SK-MEL-5 (cell line): ENCODE data around the gene OCA2. TPM values are rescaled to one million over a fixed set of nuclear protein-coding genes. Genes with fewer than 3 reads are reported as not detected.

ENCODE experiments used
- DNase-seq: peaks from one replicate; pipeline ENCODE4 v3.0.0-alpha.2; 2016; ENCODE audit warnings: low read depth, low spot score
- in situ Hi-C: cut with HindIII; loops from 2 replicates; pipeline ENCODE4 v1.10.0; 2016; ENCODE audit warnings: low sequenced_read_pairs, high pct_unique_total_duplicates, low pct_unique_long_range_greater_than_20kb
- total RNA-seq: library from RNA; depleted of rRNA; stranded (reverse); fragments of >200 nt; shearing (Covaris generic); gene quantifications from 2 replicates; pipeline ENCODE4 v1.2.3, GENCODE V29; 2014

OCA2 gene
- total RNA-seq, 1 experiment from 2014 or later: 200 TPM

- in situ Hi-C loops: no loop called here
Observed at GRCh38 chr15:28109626-28110455, 10.7 kb upstream of the OCA2 start.

DNA sequence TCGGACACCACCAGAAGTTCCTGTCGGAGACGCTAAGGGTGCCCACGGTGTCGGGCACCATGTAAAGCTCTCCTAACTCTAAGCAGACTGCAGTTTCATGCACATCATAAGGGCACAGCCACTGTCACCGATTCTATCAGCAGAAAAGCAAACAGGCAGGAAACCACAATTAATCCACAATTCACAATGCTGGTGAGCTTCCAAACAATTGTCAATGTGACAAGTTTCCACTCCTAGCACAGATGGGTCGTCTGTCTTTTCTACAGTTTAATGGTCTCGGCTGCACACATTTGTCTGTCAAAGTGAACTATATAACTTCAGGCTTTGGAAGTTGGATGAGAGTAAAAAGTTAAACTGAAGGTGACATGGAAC, 8.8 kb upstream of the OCA2 start:
- in situ Hi-C loops: no loop called here

More at GRCh38 chr15:28109626-28110455, 10.7 kb upstream of the OCA2 start:
- DNase-seq: no peak

DNA sequence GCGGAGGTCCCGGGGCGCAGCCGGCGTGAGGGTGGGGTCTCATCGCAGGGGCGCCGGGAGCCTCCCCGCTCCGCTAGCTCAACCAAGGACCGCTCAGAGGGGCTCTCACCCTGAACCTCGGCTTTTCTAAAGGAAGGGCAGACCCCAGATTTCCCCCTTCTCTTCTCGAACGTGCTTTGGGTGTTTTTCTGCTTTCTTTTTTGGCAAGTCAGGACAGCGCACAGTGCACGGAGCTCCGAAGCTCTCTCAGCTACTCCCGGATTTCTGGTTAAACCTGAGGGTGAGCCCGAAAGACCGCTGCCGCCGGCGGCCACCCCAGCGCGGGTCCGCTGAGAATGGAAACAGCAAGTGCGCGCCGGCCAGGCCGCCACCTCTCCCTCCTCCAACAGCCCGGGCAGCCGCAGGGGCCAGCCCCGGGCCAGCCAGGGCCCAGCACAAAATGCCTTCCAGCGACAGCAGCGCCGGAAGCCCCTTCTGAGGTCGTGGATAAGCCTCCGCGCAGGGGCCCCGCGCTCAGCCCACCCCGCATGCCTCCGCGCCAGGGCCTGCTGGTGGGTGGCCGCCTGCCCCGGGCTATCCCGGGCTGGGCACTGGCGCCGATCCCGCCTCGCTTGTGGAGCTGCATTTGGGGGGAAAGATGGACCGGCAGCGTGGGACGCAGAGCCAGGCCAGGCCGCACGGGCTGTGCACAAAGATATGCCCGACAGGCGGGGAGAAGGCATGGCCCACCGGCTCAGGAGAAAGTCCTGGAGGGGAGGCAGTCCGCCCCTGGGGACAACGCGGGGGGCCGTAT, 8.2 kb upstream of the OCA2 start:
- in situ Hi-C loops: no loop called here
- no peak for DNase-seq

More for the DNA sequence above, 8.8 kb upstream of the OCA2 start:
- DNase-seq: no peak

DNA sequence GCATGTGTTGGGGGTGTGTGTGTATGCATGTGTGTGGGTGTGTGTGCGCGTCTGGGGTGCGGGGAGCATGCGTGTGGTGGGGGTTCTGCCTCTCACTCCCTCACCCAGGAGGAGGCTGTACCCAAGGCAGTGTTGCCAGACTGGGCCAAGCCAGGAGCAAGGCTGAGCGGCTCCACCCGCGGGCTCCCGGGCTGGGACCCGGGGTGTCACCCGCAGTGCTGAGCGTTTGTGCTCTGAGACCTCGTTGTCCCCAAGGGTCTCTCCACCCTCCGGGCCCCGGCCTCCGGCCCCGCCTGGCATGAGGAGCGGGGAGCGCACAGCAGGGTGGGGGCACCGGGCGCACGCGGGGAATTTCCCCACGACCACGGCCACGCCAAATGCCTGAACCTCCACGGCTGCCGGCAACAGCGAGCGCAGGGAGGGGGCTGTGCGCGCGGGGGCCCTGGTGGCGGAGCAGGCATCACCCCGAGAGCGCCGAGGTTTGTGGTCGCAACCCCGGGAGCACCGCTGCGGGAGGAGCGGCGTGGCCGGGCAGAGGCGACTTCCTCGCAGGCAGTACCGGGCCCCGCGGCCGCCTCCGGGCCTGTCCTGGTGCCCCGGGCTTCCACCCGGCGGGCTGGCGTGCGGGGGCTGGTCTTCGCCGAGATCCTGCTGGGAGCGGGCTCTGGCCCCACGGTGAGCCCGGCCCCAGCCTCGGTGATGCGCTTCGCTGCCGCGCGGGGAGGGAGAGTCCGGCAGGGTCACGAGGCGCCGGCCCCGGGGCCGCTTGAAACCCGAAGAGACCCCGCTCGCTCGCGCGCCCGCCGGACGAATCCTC, 7.4 kb upstream of the OCA2 start:
- in situ Hi-C loops: no loop called here
- DNase-seq: no peak

DNA sequence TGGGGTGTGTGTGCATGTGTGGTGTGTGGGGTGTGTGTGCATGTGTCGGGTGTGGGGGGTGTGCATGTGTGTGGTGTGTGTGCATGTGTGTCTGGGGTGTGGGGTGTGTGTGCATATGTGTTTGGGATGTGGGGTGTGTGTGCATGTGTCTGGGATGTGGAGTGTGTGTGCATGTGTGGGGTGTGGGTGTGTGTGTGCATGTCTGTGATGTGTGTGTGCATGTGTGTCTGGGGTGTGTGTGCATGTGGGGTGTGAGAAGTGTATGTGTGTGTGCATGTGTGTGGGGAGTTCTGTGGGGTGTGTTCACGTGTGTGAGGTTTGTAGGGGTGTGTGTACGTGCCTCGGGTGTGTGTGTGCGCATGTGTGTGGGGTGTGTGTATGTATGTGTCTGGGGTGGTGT, 6.7 kb upstream of the OCA2 start:
- in situ Hi-C loops: no loop called here
- DNase-seq: no peak

DNA sequence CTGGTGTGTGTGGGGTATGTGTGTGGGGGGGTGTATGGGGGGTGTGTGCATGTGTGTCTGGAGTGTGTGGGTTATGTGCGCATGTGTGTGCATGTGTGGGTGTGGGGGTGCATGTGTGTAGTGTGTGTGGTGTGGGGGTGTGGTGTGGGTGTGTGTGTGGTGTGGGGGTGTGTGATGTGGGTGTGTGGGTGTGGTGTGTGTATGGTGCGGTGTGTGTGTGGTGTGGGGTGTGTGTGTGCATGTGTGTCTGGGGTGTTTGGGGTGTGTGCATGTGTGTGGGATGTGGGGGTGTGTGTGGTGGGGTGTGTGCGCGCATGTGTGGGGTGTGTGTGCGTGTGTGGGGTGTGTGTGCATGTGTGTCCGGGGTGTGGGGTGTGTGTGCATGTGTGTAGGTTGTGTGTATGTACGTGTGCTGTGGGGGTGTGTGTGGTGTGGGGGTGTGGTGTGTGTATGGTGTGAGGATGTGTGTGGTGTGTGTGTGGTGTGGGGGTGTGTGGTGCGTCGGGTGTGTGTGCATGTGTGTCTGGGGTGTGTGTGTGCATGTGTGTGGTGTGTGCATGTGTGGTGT, 6.2 kb upstream of the OCA2 start:
- in situ Hi-C loops: no loop called here
- DNase-seq: no peak

DNA sequence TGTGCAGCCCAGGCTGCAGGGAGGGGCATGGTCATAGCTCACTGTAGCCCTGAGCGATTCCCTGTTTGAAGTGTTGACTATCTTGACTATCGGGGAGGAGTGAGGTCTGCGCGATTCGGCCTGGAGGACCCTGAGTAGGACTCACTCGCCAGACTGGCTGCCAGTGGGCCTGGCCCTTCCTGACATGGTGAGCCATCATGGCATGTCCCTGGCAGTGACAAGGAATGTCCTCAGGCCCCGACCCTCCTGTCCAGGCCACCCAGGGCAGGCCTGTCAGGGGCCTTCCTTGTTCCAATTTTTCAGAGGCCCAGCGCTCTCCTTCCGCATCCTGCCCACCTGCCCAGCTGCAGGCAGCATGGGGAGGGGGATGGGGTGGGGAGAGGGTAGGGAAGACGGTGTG, 5.2 kb upstream of the OCA2 start:
- in situ Hi-C loops: no loop called here
- DNase-seq: no peak

DNA sequence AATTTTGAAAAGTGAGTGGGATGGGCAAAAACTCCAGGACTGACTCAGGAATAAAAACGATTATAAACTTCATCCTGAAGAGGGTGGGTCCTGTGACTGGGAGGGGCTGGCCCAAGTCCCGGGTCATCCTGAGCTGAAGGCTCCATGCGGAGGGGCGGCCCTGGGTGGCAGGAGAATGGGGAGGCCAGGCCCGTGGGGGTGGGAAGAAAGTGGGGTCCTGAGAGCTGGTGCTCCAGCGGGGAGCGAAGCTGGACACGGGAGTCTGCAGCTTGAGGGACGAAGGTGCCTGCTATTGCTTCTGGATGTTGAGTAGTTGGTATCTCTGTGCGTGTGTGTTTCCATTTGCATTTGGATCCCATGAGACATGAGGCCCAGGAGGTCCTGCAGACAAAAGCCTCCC, 4.7 kb upstream of the OCA2 start:
- in situ Hi-C loops: no loop called here
- no peak for DNase-seq

DNA sequence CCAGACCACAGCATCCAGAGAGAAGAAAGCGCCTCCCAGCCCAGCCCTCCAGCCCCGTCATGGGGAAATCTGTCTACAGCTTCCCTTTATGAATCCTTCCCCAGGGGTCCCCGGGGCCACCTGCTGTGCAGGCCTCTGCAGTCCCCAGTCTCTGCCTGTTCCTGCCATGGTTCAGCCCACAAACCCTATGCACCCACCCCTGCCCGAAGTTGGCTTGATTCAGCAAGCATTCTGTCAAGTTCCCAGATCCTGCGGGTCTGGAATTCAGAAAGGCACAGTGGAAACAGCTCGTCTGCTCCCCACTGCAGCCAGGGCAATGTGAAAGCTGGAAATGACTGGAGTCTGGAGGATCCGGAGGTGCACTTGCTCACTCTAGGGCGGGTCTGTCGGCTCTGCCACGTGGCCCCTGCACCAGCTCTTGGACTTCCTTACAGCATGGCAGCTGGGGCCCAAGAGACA, 2.9 kb upstream of the OCA2 start:
- in situ Hi-C loops: no loop called here
- DNase-seq: no peak

DNA sequence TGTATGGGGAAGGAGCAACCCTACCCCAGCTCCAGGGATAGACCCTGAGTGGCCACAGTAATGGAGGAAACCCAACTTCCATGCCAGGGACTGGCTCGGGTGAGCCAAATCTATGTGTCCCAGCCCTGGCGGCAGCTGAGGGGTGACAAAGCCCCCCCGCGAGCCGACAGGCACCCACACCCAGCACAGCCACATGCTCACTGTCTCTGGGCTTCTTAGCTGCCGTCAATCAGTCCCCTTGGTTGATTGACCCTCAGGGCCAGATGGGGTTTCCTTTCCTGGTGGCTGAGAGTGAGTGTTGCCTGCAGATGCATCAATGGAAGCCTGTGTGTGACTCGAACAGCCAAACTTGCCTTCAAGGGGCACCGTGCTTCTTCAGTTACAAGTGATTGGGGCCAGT, 2.1 kb upstream of the OCA2 start:
- in situ Hi-C loops: no loop called here
- DNase-seq: no peak

DNA sequence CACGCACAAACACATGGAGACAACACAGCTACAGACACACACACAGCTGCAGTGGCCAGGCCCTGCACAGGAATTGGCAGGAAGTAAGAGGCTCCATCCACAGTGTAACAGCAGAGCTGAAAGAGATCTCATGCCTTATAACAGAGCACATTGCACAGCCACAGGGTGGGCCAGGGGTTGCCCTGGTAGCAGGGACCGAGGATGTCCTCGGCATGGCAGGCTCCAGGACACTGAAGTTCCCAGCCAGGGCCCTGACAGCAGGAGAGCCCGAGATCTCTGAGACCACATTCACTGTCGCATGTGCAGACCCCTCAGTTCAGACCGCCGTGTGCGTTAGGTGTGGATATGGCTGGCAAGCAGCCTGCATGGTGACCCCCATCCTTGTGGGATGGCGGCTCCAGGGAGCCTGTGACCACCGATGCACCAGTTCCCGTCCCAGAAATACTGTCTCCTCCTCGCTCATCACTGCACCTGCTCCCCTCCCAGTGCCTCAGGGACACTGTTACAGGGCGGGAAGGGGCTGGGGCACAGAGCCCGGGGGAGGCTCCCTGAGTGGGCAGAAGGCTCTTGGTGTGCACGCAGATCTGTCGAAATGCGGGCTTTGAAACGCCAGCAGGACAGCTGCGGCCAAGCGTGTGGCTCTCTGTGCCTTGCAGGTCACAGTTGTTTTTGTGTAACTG, 1.5 kb upstream of the OCA2 start:
- no peak for DNase-seq
- in situ Hi-C loops: no loop called here

DNA sequence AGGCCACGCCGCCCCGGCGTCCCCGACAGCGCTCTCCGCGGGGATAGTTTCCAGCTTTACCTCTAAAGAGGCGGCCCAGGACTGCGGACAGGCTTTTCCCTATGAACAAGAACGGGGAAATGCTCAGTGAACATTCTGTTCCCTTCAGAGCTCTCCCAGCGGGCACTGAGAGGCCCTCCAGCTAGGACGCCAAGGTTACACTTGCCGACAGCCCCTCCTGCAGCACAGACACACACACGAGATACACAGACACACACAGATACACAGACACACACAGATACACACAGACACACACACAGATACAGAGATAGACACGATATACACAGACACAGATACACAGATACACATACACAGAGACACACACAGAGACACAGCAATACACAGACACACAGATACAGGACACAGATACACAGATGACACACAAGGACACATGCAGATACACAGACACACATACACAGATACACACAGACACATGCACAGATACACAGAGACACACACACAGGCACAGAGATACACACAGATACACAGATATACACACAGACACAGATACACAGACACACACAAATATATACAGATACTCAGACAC, 533 bp upstream of the OCA2 start:
- in situ Hi-C loops: no loop called here
- DNase-seq: no peak

GRCh38 chr15:28098360-28098765, 752 bp downstream of the OCA2 start:
- DNase-seq: no peak

GRCh38 chr15:28097656-28098359, 1.3 kb downstream of the OCA2 start:
- no peak for DNase-seq

More at GRCh38 chr15:28098360-28098765, 752 bp downstream of the OCA2 start:
- in situ Hi-C loops: no loop called here

DNA sequence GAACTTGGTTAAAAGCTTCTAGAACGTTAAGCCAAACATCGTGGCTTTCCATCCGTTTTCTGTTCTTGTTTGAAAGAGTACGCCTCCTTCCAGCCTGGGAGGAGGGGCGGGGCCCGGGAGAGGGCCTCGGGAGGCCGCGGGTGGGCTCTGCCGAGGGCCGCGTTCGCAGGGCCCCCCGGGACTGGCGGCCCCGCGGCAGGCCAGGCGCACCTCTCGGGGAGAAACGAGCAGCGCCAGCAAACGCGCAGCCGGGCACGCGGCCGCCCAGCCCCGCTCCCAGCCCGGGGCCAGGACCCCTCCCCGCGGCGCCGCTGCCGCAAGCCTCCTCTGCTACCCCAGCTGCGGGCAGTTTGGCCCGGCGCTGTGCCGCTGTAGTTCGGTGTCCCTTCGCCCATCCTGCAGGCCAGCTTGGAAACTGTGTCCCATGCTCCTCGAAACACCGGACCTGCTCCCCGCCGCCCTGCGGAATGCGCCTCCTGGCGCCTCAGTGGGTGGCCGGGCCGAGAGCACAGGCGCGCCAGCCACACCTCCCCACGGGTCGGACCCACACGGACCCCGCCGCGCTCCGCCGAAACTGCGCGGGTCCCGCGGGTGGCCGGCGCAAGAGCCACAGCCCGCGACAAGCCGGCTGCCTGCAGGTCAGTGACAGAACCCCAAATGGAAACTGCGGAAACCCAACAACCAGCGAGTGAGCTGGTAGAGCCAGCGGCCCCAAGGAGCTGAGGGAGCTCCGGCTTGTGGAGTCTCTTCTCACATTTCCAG, 2.3 kb downstream of the OCA2 start:
- in situ Hi-C loops: no loop called here
- DNase-seq: no peak

More at GRCh38 chr15:28097656-28098359, 1.3 kb downstream of the OCA2 start:
- in situ Hi-C loops: no loop called here

DNA sequence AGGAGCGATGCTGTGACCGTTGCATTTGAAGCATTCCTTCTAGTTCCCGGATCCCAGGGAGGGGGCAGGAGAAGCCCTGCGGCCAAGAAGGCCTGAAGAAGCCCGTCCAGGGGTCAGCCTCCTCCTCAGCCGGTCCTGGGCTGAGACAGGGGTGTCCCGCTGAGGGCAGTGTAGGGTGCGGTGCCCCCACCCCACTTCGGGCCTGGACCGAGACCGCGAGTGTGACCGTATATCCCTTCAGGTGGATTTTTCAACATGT, 2.8 kb downstream of the OCA2 start:
- in situ Hi-C loops: no loop called here
- DNase-seq: no peak
